Fibroblast of the aortic adventitia (primary cell): ENCODE measurements around the gene MTNR1A. TPM values are rescaled to one million over a fixed set of nuclear protein-coding genes. Genes with fewer than 3 reads are reported as not detected.
"Not testable (repeated sequence)": the region's sequence is repeated elsewhere in the genome, so short reads cannot be mapped to it uniquely, and the experiment has no call there.

Source experiments
- DNase-seq: peaks from one replicate; pipeline ENCODE4 v3.0.0-alpha.2; 2010; ENCODE audit warnings: low read depth
- H3K4me3 ChIP-seq: 2 replicates; pipeline ENCODE4 v1.5.1; 2011; ENCODE audit warnings: low read depth, mild to moderate bottlenecking, control low read depth, low read length, moderate library complexity
- CTCF ChIP-seq: IDR thresholded peaks from 2 replicates; pipeline ENCODE4 v1.5.1; 2011; ENCODE audit warnings: mild to moderate bottlenecking, low read length, control low read depth, inconsistent platforms; ENCODE audit not compliant: insufficient read depth
- total RNA-seq: library from RNA; depleted of rRNA; stranded (reverse); fragments of >200 nt; gene quantifications from 2 replicates; pipeline ENCODE4 v1.2.3, GENCODE V29; 2012; ENCODE audit warnings: low replicate concordance

Gene MTNR1A
- total RNA-seq, 1 donor: not detected

GRCh38 chr4:186536285-186536684 is 19.1 kb downstream of the MTNR1A start:
- no peak for DNase-seq
- no peak for TF ChIP-seq CTCF

GRCh38 chr4:186534056-186534455 is 21.3 kb downstream of the MTNR1A start:
- H3K4me3 ChIP-seq: no peak overlapping the region
- DNase-seq: no peak
- TF ChIP-seq CTCF: no peak

More at GRCh38 chr4:186536285-186536684, 19.1 kb downstream of the MTNR1A start:
- no peak overlapping the region for H3K4me3 ChIP-seq

- not testable (repeated sequence) for DNase-seq
Observed at GRCh38 chr4:186523927-186524326, 31.4 kb downstream of the MTNR1A start.

GRCh38 chr4:186516287-186516686 is 39.1 kb downstream of the MTNR1A start:
- no peak overlapping the region for H3K4me3 ChIP-seq
- TF ChIP-seq CTCF: no peak

More at GRCh38 chr4:186523927-186524326, 31.4 kb downstream of the MTNR1A start:
- H3K4me3 ChIP-seq: not testable (repeated sequence)

GRCh38 chr4:186514271-186514950 is 41.0 kb downstream of the MTNR1A start:
- DNase-seq: no peak
- TF ChIP-seq CTCF: no peak
- no peak overlapping the region for H3K4me3 ChIP-seq

More at GRCh38 chr4:186516287-186516686, 39.1 kb downstream of the MTNR1A start:
- DNase-seq: no peak

GRCh38 chr4:186504771-186505170 is 50.6 kb downstream of the MTNR1A start:
- not testable (repeated sequence) for H3K4me3 ChIP-seq

GRCh38 chr4:186502231-186502630 is 53.1 kb downstream of the MTNR1A start:
- DNase-seq: no peak
- TF ChIP-seq CTCF: no peak
- H3K4me3 ChIP-seq: no peak overlapping the region

More at GRCh38 chr4:186504771-186505170, 50.6 kb downstream of the MTNR1A start:
- DNase-seq: not testable (repeated sequence)

- DNase-seq: no peak
- no peak overlapping the region for H3K4me3 ChIP-seq
- no peak for TF ChIP-seq CTCF
Observed at GRCh38 chr4:186501554-186501953, 53.8 kb downstream of the MTNR1A start.
